ENCODE data around the gene CNTNAP2. TPM values are rescaled to one million over a fixed set of nuclear protein-coding genes. Genes with fewer than 3 reads are reported as not detected.

Gene CNTNAP2
- polyA plus RNA-seq, 1 experiment: not detected

DNA sequence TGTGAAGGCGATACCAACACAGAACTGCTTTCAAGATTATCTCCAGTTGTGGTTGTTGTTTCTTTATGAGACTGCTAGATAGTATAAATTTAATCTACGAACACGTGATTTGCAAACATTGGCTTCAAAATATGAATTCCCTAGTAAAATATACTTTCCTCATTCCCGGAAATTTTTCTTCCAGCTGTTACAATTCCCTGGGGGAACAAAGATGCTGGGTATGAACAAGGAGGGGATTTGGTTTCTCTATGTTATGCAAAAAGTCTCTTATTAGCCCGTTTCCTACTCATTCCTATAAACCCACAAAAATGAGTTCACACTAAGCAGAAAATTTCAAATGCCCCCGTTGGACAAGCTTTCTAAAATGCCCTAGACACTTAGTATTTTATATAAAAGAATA is 928.3 kb downstream of the CNTNAP2 start:
- DNase-seq (ENCODE audit: low read depth): no peak
- TF ChIP-seq, protein P1, sequence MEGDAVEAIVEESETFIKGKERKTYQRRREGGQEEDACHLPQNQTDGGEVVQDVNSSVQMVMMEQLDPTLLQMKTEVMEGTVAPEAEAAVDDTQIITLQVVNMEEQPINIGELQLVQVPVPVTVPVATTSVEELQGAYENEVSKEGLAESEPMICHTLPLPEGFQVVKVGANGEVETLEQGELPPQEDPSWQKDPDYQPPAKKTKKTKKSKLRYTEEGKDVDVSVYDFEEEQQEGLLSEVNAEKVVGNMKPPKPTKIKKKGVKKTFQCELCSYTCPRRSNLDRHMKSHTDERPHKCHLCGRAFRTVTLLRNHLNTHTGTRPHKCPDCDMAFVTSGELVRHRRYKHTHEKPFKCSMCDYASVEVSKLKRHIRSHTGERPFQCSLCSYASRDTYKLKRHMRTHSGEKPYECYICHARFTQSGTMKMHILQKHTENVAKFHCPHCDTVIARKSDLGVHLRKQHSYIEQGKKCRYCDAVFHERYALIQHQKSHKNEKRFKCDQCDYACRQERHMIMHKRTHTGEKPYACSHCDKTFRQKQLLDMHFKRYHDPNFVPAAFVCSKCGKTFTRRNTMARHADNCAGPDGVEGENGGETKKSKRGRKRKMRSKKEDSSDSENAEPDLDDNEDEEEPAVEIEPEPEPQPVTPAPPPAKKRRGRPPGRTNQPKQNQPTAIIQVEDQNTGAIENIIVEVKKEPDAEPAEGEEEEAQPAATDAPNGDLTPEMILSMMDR (IDR thresholded peaks at IDR 0.05; ENCODE audit: insufficient read depth, low read depth, low read length): no peak
- no peaks in the 10 kb centered on the region for H3K27me3 ChIP-seq (ENCODE audit: control insufficient read depth, insufficient read depth, low read length)
- no peaks in the 10 kb centered on the region for H3K36me3 ChIP-seq (ENCODE audit: control insufficient read depth, insufficient read depth, low read length)
- ChIA-PET POLR2A (no interaction called here), CTCF (no interaction called here)
- H3K4me3 ChIP-seq (ENCODE audit: low read depth, low read length): no peak overlapping the region

DNA sequence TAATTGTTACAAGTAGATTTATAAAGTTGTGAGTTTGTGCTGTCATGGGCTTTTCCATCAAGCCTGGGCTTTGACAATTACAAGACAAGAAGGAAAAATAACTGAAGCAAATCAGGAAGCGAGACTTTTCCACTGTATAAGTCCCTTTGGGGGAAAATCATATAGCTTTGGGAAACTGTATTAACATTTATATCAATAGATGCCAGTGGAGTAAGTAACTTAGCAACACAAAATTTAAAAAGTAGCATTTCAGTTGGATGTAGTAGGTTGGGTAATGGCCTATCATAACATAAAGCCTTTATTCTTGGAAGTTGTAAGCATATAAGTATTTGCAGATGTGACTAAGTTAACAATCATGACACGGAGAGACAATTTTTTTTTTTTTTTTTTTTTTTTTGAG is 931.1 kb downstream of the CNTNAP2 start:
- POLR2A ChIA-PET: no interaction called here
- CTCF ChIA-PET: no interaction called here
- Histone ChIP-seq H3K36me3 (ENCODE audit: control insufficient read depth, insufficient read depth, low read length) (no peaks in the 10 kb centered on the region), H3K27me3 (ENCODE audit: control insufficient read depth, insufficient read depth, low read length) (no peaks in the 10 kb centered on the region), H3K4me3 (ENCODE audit: low read depth, low read length) (no peak overlapping the region)
- TF ChIP-seq, protein P1 (IDR thresholded peaks at IDR 0.05; ENCODE audit: insufficient read depth, low read depth, low read length): no peak
- no peak for DNase-seq (ENCODE audit: low read depth)

DNA sequence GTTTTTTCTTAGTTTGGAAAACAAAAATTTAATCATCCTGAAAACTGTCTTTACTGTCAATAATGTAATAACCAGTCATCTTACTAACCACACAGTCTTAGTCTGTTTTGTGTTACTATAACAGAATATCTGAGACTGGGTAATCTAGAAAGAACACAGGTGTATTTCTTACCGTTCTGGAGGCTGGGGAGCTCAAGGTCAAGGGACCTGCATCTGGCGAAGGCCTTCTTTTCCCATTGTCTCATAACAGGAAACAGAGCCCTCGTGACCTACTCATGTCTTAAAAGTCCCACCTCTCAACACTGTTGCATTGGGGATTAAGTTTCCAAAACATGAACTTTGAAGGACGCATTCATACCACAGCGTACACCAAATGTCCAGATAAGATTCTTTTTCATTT is 932.3 kb downstream of the CNTNAP2 start:
- POLR2A ChIA-PET: no interaction called here
- Histone ChIP-seq H3K4me3 (ENCODE audit: low read depth, low read length) (no peak overlapping the region), H3K27me3 (ENCODE audit: control insufficient read depth, insufficient read depth, low read length) (no peaks in the 10 kb centered on the region), H3K36me3 (ENCODE audit: control insufficient read depth, insufficient read depth, low read length) (no peaks in the 10 kb centered on the region)
- DNase-seq (ENCODE audit: low read depth): no peak
- CTCF ChIA-PET: no interaction called here
- TF ChIP-seq, protein P1 (IDR thresholded peaks at IDR 0.05; ENCODE audit: insufficient read depth, low read depth, low read length): no peak

DNA sequence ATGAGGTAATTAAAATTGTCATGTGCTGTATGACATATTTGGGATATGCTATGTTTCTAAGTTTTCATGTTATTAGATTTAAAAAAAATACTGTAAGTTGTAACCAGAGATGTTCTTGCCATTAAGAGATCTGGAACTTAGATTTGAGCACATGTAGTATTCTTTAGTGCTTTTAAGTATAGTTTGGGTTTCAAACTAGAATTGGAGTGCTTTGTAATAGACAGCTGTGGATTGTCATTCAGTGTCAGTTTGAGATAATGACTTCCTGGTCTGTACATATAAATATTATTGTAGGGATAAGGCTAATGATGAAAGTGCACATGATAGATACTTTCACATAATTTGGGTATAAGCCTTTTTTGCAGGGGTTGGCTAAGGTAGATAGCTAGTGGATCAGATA is 936.2 kb downstream of the CNTNAP2 start:
- no peak overlapping the region for H3K4me3 ChIP-seq (ENCODE audit: low read depth, low read length)
- TF ChIP-seq, protein P1 (IDR thresholded peaks at IDR 0.05; ENCODE audit: insufficient read depth, low read depth, low read length): no peak
- no peaks in the 10 kb centered on the region for H3K27me3 ChIP-seq (ENCODE audit: control insufficient read depth, insufficient read depth, low read length)
- POLR2A ChIA-PET: no interaction called here
- CTCF ChIA-PET: no interaction called here
- no peaks in the 10 kb centered on the region for H3K36me3 ChIP-seq (ENCODE audit: control insufficient read depth, insufficient read depth, low read length)
- DNase-seq (ENCODE audit: low read depth): no peak

DNA sequence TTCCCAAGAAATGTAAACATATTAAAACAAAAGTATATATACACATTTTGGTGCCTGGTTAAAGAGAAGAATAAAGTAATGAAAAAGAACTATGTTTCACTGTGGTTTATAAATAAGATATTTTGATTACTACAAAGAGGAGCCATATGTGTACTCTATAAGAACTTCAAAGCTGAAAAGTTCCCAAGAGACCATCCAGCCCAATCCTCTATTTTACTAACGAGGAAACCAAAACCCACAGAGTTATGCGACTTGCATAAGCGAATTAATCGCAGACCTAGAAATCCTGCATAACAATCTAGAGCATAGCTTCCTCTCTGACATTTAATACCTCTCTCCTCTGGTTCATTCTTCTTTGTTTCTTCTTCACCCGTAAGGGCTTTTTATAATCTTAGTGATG is 937.1 kb downstream of the CNTNAP2 start:
- CTCF ChIA-PET: no interaction called here
- H3K4me3 ChIP-seq (ENCODE audit: low read depth, low read length): no peak overlapping the region
- H3K36me3 ChIP-seq (ENCODE audit: control insufficient read depth, insufficient read depth, low read length): no peaks in the 10 kb centered on the region
- no peak for DNase-seq (ENCODE audit: low read depth)
- POLR2A ChIA-PET: no interaction called here
- no peaks in the 10 kb centered on the region for H3K27me3 ChIP-seq (ENCODE audit: control insufficient read depth, insufficient read depth, low read length)
- TF ChIP-seq, protein P1 (IDR thresholded peaks at IDR 0.05; ENCODE audit: insufficient read depth, low read depth, low read length): no peak

All from BJ (cell line).